Measurements from ENCODE around the gene IGSF23. TPM values are rescaled to one million over a fixed set of nuclear protein-coding genes. Genes with fewer than 3 reads are reported as not detected.

The IGSF23 gene
- total and polyA plus RNA-seq, 2 of the 13 experiments (the other 11 are each of a cell fraction or from before 2014, with no cell fraction given): 2.3 to 8.8 TPM

DNA sequence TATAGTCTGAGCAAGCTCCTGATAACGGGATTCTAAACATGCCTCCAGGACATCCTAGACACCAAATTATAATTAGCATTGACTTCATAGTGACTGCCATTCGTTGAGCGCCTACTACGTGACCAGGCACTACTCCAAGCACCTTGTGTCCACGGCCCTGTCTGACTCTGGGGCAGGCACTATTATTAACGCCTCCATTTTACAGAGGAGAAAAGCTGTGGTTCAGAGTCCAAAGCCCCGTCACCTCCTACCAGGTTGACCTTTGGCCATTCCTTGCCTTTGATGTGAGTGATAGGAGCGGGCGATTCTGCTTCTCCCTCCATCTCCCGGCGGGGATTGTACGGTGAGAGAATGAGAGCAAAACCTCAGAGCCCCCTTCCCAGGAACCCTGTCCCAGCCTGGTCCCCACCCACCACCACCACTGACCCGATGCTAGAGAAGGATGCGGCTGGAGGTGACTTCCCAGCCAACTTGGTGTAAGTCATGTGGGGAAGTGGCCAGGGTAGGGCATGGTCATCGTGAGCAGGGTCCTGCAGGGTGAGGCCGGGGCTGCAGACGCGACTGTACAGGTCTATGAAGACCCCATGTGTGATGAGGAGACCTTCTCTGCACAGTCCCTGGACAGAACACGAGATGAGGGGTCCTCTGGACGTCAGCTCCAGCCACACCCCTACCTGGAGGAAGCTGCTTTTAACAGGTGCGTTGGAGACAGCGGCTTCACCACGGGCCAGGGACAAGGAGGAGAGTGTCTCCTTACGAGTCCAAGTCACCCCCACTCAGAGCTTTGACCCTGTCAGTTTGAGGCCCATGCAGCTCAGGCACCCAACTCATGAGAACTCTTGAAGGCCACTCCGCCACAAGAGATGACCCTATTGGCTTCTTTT lies at the start of gene IGSF23 (continued):
- TF ChIP-seq, protein P1, sequence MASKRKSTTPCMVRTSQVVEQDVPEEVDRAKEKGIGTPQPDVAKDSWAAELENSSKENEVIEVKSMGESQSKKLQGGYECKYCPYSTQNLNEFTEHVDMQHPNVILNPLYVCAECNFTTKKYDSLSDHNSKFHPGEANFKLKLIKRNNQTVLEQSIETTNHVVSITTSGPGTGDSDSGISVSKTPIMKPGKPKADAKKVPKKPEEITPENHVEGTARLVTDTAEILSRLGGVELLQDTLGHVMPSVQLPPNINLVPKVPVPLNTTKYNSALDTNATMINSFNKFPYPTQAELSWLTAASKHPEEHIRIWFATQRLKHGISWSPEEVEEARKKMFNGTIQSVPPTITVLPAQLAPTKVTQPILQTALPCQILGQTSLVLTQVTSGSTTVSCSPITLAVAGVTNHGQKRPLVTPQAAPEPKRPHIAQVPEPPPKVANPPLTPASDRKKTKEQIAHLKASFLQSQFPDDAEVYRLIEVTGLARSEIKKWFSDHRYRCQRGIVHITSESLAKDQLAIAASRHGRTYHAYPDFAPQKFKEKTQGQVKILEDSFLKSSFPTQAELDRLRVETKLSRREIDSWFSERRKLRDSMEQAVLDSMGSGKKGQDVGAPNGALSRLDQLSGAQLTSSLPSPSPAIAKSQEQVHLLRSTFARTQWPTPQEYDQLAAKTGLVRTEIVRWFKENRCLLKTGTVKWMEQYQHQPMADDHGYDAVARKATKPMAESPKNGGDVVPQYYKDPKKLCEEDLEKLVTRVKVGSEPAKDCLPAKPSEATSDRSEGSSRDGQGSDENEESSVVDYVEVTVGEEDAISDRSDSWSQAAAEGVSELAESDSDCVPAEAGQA (IDR thresholded peaks at IDR 0.05; ENCODE audit: low read depth): no peak; the same call in 1 of the 2 replicates
- TF ChIP-seq, protein P1 (CRISPR knock-in tag; IDR thresholded peaks at IDR 0.05; ENCODE audit: borderline replicate concordance): no peak
- TF ChIP-seq ZNF614 (CRISPR knock-in tag; IDR thresholded peaks at IDR 0.05; ENCODE audit: borderline replicate concordance) (no peak), SIN3B (IDR thresholded peaks at IDR 0.05; ENCODE audit: low read length) (no peak), CBX5 (CRISPR knock-in tag; IDR thresholded peaks at IDR 0.05; ENCODE audit: borderline replicate concordance) (no peak), SNAI1 (CRISPR knock-in tag; IDR thresholded peaks at IDR 0.05; ENCODE audit: borderline replicate concordance) (no peak), TARDBP (CRISPR knock-in tag; IDR thresholded peaks at IDR 0.05) (peak; percentile 66; the same call in 1 of the 2 replicates), KDM5A (IDR thresholded peaks at IDR 0.05; ENCODE audit: borderline replicate concordance, low read length) (no peak; the same call in 1 of the 2 replicates), XRCC5 (optimal IDR thresholded peaks at IDR 0.05; ENCODE audit: low read length) (no peak), ZNF136 (CRISPR knock-in tag; IDR thresholded peaks at IDR 0.05; ENCODE audit: low read depth) (no peak), ZNF430 (CRISPR knock-in tag; IDR thresholded peaks at IDR 0.05) (no peak), PITX1 (CRISPR knock-in tag; IDR thresholded peaks at IDR 0.05) (peak; percentile 66; the same call in 1 of the 2 replicates), ZNF34 (CRISPR knock-in tag; IDR thresholded peaks at IDR 0.05; ENCODE audit: borderline replicate concordance) (no peak), ZFP82 (CRISPR knock-in tag; IDR thresholded peaks at IDR 0.05; ENCODE audit: borderline replicate concordance) (no peak), TOE1 (CRISPR knock-in tag; IDR thresholded peaks at IDR 0.05) (no peak), KLF11 (CRISPR knock-in tag; IDR thresholded peaks at IDR 0.05) (no peak)
- TF ChIP-seq, protein P2, sequence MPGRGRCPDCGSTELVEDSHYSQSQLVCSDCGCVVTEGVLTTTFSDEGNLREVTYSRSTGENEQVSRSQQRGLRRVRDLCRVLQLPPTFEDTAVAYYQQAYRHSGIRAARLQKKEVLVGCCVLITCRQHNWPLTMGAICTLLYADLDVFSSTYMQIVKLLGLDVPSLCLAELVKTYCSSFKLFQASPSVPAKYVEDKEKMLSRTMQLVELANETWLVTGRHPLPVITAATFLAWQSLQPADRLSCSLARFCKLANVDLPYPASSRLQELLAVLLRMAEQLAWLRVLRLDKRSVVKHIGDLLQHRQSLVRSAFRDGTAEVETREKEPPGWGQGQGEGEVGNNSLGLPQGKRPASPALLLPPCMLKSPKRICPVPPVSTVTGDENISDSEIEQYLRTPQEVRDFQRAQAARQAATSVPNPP (CRISPR knock-in tag; IDR thresholded peaks at IDR 0.05): no peak
- TF ChIP-seq, protein P3, sequence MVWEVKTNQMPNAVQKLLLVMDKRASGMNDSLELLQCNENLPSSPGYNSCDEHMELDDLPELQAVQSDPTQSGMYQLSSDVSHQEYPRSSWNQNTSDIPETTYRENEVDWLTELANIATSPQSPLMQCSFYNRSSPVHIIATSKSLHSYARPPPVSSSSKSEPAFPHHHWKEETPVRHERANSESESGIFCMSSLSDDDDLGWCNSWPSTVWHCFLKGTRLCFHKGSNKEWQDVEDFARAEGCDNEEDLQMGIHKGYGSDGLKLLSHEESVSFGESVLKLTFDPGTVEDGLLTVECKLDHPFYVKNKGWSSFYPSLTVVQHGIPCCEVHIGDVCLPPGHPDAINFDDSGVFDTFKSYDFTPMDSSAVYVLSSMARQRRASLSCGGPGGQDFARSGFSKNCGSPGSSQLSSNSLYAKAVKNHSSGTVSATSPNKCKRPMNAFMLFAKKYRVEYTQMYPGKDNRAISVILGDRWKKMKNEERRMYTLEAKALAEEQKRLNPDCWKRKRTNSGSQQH (CRISPR knock-in tag; IDR thresholded peaks at IDR 0.05; ENCODE audit: low read depth): no peak
- TF ChIP-seq, protein P4, sequence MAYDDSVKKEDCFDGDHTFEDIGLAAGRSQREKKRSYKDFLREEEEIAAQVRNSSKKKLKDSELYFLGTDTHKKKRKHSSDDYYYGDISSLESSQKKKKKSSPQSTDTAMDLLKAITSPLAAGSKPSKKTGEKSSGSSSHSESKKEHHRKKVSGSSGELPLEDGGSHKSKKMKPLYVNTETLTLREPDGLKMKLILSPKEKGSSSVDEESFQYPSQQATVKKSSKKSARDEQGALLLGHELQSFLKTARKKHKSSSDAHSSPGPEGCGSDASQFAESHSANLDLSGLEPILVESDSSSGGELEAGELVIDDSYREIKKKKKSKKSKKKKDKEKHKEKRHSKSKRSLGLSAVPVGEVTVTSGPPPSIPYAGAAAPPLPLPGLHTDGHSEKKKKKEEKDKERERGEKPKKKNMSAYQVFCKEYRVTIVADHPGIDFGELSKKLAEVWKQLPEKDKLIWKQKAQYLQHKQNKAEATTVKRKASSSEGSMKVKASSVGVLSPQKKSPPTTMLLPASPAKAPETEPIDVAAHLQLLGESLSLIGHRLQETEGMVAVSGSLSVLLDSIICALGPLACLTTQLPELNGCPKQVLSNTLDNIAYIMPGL (CRISPR knock-in tag; IDR thresholded peaks at IDR 0.05; ENCODE audit: borderline replicate concordance in 1 of 2, low read depth in 1 of 2): peak in 1 of 2 experiments; percentile 25; a peak in 1 of 4 replicates
